ENCODE results near the gene ANGPTL2.

Gene ANGPTL2

DNA sequence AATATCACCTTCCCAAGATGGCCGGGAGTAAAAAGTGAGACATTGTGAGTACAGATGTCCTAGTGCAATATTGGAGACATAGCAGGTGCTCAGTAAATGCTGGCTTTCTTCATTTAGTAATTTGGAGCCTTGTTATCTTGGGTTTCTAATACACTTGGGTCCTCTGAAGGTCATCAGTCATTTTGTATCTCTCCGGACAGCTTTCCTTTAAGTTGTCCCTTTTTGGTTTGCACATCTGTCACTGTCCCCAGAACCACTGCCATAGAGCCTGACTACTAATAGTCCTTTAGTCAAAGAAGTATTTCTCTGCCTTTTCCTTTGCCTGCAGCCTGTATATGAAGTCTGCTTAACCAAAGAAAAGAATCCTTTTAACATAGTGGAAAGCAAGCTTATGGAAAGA, 7.8 kb upstream of the ANGPTL2 start:
- H3K79me1 ChIP-seq (ENCODE audit: low read length): no peaks in the 10 kb centered on the region

GRCh38 chr9:127129718-127130085, 7.3 kb upstream of the ANGPTL2 start:
- Histone ChIP-seq H3K4me3 (ENCODE audit: low read depth, low read length) (no peak overlapping the region), H4K91ac (ENCODE audit: low read depth, low read length) (no peak overlapping the region), H3K9me3 (ENCODE audit: insufficient read depth, low read depth, low read length) (no peaks in the 10 kb centered on the region), H3K27me3 (ENCODE audit: insufficient read depth, low read length) (no peaks in the 10 kb centered on the region), H3K4me2 (ENCODE audit: low read length) (no peak overlapping the region), H3K4ac (ENCODE audit: low read depth, low read length) (no peak overlapping the region), H2AK5ac (ENCODE audit: low read length) (no peak overlapping the region), H3K4me1 (ENCODE audit: control insufficient read depth in 1 of 2, insufficient read depth in 2 of 2, low read length in 2 of 2) (peaks cover 16 to 23% of the 10 kb centered on the region in 2 experiments), H3K79me2 (ENCODE audit: control insufficient read depth, insufficient read depth, low read length, poor library complexity) (no peaks in the 10 kb centered on the region), H2BK12ac (ENCODE audit: low read length) (no peak overlapping the region), H2AFZ (ENCODE audit: insufficient read depth, low read length, poor library complexity) (no peak overlapping the region), H3K18ac (ENCODE audit: low read length) (no peak overlapping the region), H3K79me1 (ENCODE audit: low read length) (no peaks in the 10 kb centered on the region), H4K12ac (ENCODE audit: low read depth, low read length) (no peak overlapping the region), H3K23ac (ENCODE audit: low read length) (no peak overlapping the region), H3K14ac (ENCODE audit: low read length) (no peak overlapping the region), H4K8ac (ENCODE audit: low read depth, low read length) (no peak overlapping the region), H3K27ac (ENCODE audit: low read depth, low read length) (no peak overlapping the region), H3K9ac (ENCODE audit: low read length) (no peak overlapping the region), H3K36me3 (ENCODE audit: control insufficient read depth in 1 of 2, insufficient read depth in 2 of 2, low read length in 2 of 2) (no peaks in the 10 kb centered on the region), H2BK5ac (ENCODE audit: low read depth, low read length, poor library complexity) (no peak overlapping the region), H2BK120ac (ENCODE audit: insufficient read depth, low read length, poor library complexity) (no peak overlapping the region)
- DNase-seq: no peak
- WGBS (ENCODE audit: extremely low coverage, insufficient coverage, insufficient read length): no CpG with 5 or more reads among the region's 3 CpGs

More for the DNA sequence above, 7.8 kb upstream of the ANGPTL2 start:
- Histone ChIP-seq H3K36me3 (ENCODE audit: control insufficient read depth in 1 of 2, insufficient read depth in 2 of 2, low read length in 2 of 2) (no peaks in the 10 kb centered on the region), H4K91ac (ENCODE audit: low read depth, low read length) (no peak overlapping the region), H4K12ac (ENCODE audit: low read depth, low read length) (no peak overlapping the region), H2AFZ (ENCODE audit: insufficient read depth, low read length, poor library complexity) (no peak overlapping the region), H3K4me3 (ENCODE audit: low read depth, low read length) (no peak overlapping the region), H2BK120ac (ENCODE audit: insufficient read depth, low read length, poor library complexity) (no peak overlapping the region), H2BK12ac (ENCODE audit: low read length) (no peak overlapping the region), H4K8ac (ENCODE audit: low read depth, low read length) (no peak overlapping the region), H3K4me1 (ENCODE audit: control insufficient read depth in 1 of 2, insufficient read depth in 2 of 2, low read length in 2 of 2) (peaks cover 16 to 23% of the 10 kb centered on the region in 2 experiments), H3K4ac (ENCODE audit: low read depth, low read length) (no peak overlapping the region), H2AK5ac (ENCODE audit: low read length) (no peak overlapping the region), H2BK5ac (ENCODE audit: low read depth, low read length, poor library complexity) (no peak overlapping the region), H3K27ac (ENCODE audit: low read depth, low read length) (no peak overlapping the region), H3K27me3 (ENCODE audit: insufficient read depth, low read length) (no peaks in the 10 kb centered on the region), H3K9me3 (ENCODE audit: insufficient read depth, low read depth, low read length) (no peaks in the 10 kb centered on the region), H3K79me2 (ENCODE audit: control insufficient read depth, insufficient read depth, low read length, poor library complexity) (no peaks in the 10 kb centered on the region), H3K14ac (ENCODE audit: low read length) (no peak overlapping the region), H3K9ac (ENCODE audit: low read length) (no peak overlapping the region), H3K4me2 (ENCODE audit: low read length) (no peak overlapping the region), H3K23ac (ENCODE audit: low read length) (no peak overlapping the region), H3K18ac (ENCODE audit: low read length) (no peak overlapping the region)
- no peak for DNase-seq
- no CpG with 5 or more reads among the region's 2 CpGs for WGBS (ENCODE audit: extremely low coverage, insufficient coverage, insufficient read length)

DNA sequence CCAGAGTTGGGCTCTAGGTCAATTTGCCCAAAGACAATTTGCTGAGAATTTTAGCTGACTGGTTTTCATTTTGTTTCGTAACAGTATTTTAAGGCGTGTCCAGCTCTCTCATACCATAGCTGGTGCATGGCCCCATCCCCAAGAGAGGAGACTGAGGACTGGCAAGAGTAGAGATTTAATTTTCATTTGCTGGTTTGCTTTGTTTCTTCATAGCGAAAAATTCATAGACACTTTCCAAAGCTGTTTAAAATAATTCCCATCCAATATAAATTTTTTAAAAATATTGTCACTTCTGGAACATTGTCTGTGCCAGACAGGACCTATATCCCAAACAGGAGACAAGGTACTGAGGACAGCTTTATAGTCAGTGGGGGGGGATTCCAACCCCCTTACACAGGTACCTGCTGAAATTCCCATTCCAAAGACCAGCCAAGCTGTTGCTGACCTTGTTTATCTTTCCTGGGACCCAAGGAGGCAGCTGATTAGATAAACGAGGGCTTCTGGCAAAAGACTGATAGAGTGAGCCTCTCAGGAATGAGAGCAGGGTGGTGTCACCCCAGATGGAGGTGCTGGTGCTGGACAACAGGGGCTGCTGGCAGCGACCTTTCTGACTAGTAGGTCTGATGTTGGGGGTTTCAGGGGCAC, 6.8 kb upstream of the ANGPTL2 start:
- no peaks in the 10 kb centered on the region for H3K79me2 ChIP-seq (ENCODE audit: control insufficient read depth, insufficient read depth, low read length, poor library complexity)
- no peak for DNase-seq
- H3K27ac ChIP-seq (ENCODE audit: low read depth, low read length): no peak overlapping the region
- no peak overlapping the region for H3K23ac ChIP-seq (ENCODE audit: low read length)
- H3K4me1 ChIP-seq (ENCODE audit: control insufficient read depth in 1 of 2, insufficient read depth in 2 of 2, low read length in 2 of 2): peaks cover 16 to 23% of the 10 kb centered on the region in 2 experiments
- no peak overlapping the region for H4K8ac ChIP-seq (ENCODE audit: low read depth, low read length)
- no peak overlapping the region for H3K18ac ChIP-seq (ENCODE audit: low read length)
- H3K4me3 ChIP-seq (ENCODE audit: low read depth, low read length): no peak overlapping the region
- H3K27me3 ChIP-seq (ENCODE audit: insufficient read depth, low read length): no peaks in the 10 kb centered on the region
- H3K9me3 ChIP-seq (ENCODE audit: insufficient read depth, low read depth, low read length): no peaks in the 10 kb centered on the region
- no peak overlapping the region for H3K4ac ChIP-seq (ENCODE audit: low read depth, low read length)
- H2BK12ac ChIP-seq (ENCODE audit: low read length): no peak overlapping the region
- H2AFZ ChIP-seq (ENCODE audit: insufficient read depth, low read length, poor library complexity): no peak overlapping the region
- H3K9ac ChIP-seq (ENCODE audit: low read length): no peak overlapping the region
- no peak overlapping the region for H4K91ac ChIP-seq (ENCODE audit: low read depth, low read length)
- H3K79me1 ChIP-seq (ENCODE audit: low read length): no peaks in the 10 kb centered on the region
- H2AK5ac ChIP-seq (ENCODE audit: low read length): no peak overlapping the region
- H2BK5ac ChIP-seq (ENCODE audit: low read depth, low read length, poor library complexity): no peak overlapping the region
- H4K12ac ChIP-seq (ENCODE audit: low read depth, low read length): no peak overlapping the region
- no peak overlapping the region for H3K4me2 ChIP-seq (ENCODE audit: low read length)
- H3K36me3 ChIP-seq (ENCODE audit: control insufficient read depth in 1 of 2, insufficient read depth in 2 of 2, low read length in 2 of 2): no peaks in the 10 kb centered on the region
- WGBS (ENCODE audit: extremely low coverage, insufficient coverage, insufficient read length): no CpG with 5 or more reads among the region's 5 CpGs
- H2BK120ac ChIP-seq (ENCODE audit: insufficient read depth, low read length, poor library complexity): no peak overlapping the region
- H3K14ac ChIP-seq (ENCODE audit: low read length): no peak overlapping the region

DNA sequence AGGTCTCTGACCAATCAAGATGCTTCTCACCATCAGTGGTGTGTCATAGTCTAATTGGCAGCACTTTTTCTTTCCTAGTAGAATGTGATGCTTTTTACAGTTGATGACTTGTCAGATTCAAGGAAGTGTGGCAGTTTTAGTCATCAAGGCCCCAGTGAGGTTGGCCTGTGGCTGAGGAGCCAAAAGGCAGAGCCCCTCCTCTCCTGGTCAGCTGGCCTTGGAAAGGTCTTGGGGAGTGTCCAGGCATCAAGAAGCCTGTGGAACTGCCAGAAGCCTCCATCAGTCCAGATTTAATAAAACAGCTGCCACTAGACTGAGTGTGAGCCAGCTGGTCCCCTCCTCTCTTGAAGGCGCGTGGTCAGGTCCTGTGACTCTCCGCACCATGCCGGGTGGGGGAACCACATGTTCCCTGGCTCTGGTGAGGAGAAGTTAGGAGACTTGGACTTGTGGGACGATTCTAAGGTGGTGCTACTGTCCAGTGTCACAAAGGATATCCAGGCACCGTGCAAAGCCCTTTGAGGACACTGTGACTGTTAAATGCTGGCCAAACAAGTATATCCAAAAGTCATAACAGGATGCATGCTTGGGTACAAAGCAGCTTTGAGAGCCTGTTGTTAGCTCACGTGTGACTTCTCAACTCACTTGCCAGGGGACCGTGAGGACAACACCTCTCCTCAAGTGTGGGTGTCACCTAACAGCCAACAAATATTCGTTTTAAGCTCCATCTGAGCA, 6.1 kb upstream of the ANGPTL2 start:
- Histone ChIP-seq H3K23ac (ENCODE audit: low read length) (no peak overlapping the region), H3K36me3 (ENCODE audit: control insufficient read depth in 1 of 2, insufficient read depth in 2 of 2, low read length in 2 of 2) (no peaks in the 10 kb centered on the region), H4K8ac (ENCODE audit: low read depth, low read length) (no peak overlapping the region), H2BK120ac (ENCODE audit: insufficient read depth, low read length, poor library complexity) (no peak overlapping the region), H3K14ac (ENCODE audit: low read length) (no peak overlapping the region), H3K4me2 (ENCODE audit: low read length) (no peak overlapping the region), H2AK5ac (ENCODE audit: low read length) (no peak overlapping the region), H3K27me3 (ENCODE audit: insufficient read depth, low read length) (peaks cover 2% of the 10 kb centered on the region), H2BK5ac (ENCODE audit: low read depth, low read length, poor library complexity) (no peak overlapping the region), H3K79me2 (ENCODE audit: control insufficient read depth, insufficient read depth, low read length, poor library complexity) (no peaks in the 10 kb centered on the region), H3K4me1 (ENCODE audit: control insufficient read depth in 1 of 2, insufficient read depth in 2 of 2, low read length in 2 of 2) (peaks cover 16 to 23% of the 10 kb centered on the region in 2 experiments), H4K12ac (ENCODE audit: low read depth, low read length) (no peak overlapping the region), H2AFZ (ENCODE audit: insufficient read depth, low read length, poor library complexity) (no peak overlapping the region), H3K4me3 (ENCODE audit: low read depth, low read length) (no peak overlapping the region), H4K91ac (ENCODE audit: low read depth, low read length) (no peak overlapping the region), H3K79me1 (ENCODE audit: low read length) (no peaks in the 10 kb centered on the region), H3K9ac (ENCODE audit: low read length) (no peak overlapping the region), H3K27ac (ENCODE audit: low read depth, low read length) (no peak overlapping the region), H3K18ac (ENCODE audit: low read length) (no peak overlapping the region), H3K9me3 (ENCODE audit: insufficient read depth, low read depth, low read length) (no peaks in the 10 kb centered on the region), H3K4ac (ENCODE audit: low read depth, low read length) (no peak overlapping the region), H2BK12ac (ENCODE audit: low read length) (no peak overlapping the region)
- no peak for DNase-seq
- WGBS (ENCODE audit: extremely low coverage, insufficient coverage, insufficient read length): no CpG with 5 or more reads among the region's 9 CpGs

Data from trophoblast cell (in vitro differentiated cells and primary cell).